Activated naive CD8-positive, alpha-beta T cell treated with anti-CD3 and anti-CD28 coated beads, Interleukin-2, amount 50 U/mL, for 24 hours (primary cell): ENCODE measurements around the gene CDH22.

Source experiments
- ATAC-seq: fragments of 150-1000 bp; cut with Tn5 transposase; one replicate; pipeline ENCODE4 v1.10.0; 2021
- DNase-seq: peaks from one replicate; pipeline ENCODE4 v3.0.0; 2021
- H3K27ac Mint-ChIP-seq: one replicate; pipeline ENCODE4 v1.8.0; 2021; ENCODE audit warnings: mild to moderate bottlenecking, mixed read lengths
- H3K27me3 Mint-ChIP-seq: one replicate; pipeline ENCODE4 v1.8.0; 2021; ENCODE audit warnings: mixed read lengths
- H3K36me3 Mint-ChIP-seq: one replicate; pipeline ENCODE4 v1.8.0; 2021; ENCODE audit warnings: low read depth, mixed read lengths
- H3K4me1 Mint-ChIP-seq: one replicate; pipeline ENCODE4 v1.8.0; 2021; ENCODE audit warnings: mixed read lengths
- H3K4me3 Mint-ChIP-seq: one replicate; pipeline ENCODE4 v1.8.0; 2021; ENCODE audit warnings: mild to moderate bottlenecking, moderate library complexity, mixed read lengths
- H3K9me3 Mint-ChIP-seq: one replicate; pipeline ENCODE4 v1.8.0; 2021; ENCODE audit warnings: mixed read lengths

Gene CDH22

DNA sequence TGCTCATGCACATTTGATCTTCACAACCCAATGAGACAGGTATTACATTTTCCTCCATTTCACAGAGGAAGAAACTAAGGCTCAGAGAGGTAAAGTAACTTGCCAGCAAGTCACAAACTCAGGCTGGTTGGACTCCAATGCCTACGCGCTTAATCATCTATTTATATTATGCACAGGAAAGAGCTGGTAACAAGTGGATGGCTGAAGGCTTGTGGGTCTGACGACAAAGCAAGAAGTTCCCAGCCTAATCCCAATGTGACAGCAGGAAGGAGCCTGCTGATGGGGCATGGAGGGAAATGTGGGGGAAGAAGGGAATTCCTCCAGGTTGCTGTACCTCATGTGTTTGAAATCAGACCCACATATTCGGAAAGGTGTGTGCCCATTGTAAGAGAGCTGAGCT, 3.9 kb downstream of the CDH22 start:
- no peak for ATAC-seq

GRCh38 chr20:46303176-46303956, 4.9 kb downstream of the CDH22 start:
- Mint-ChIP-seq H3K36me3 (no peaks in the 10 kb centered on the region), H3K27me3 (peaks cover 41% of the 10 kb centered on the region), H3K4me3 (no peak overlapping the region), H3K27ac (no peak overlapping the region), H3K4me1 (no peaks in the 10 kb centered on the region), H3K9me3 (no peaks in the 10 kb centered on the region)
- no peak for DNase-seq
- ATAC-seq: no peak

More for the DNA sequence above, 3.9 kb downstream of the CDH22 start:
- Mint-ChIP-seq H3K27me3 (peaks cover 43% of the 10 kb centered on the region), H3K36me3 (no peaks in the 10 kb centered on the region), H3K9me3 (no peaks in the 10 kb centered on the region), H3K4me1 (peaks cover 2% of the 10 kb centered on the region), H3K27ac (no peak overlapping the region), H3K4me3 (no peak overlapping the region)
- DNase-seq: no peak

GRCh38 chr20:46302106-46302505, 6.2 kb downstream of the CDH22 start:
- Mint-ChIP-seq H3K27me3 (peaks cover 43% of the 10 kb centered on the region), H3K27ac (no peak overlapping the region), H3K4me3 (no peak overlapping the region), H3K9me3 (no peaks in the 10 kb centered on the region), H3K36me3 (no peaks in the 10 kb centered on the region), H3K4me1 (no peaks in the 10 kb centered on the region)
- no peak for DNase-seq
- ATAC-seq: no peak

DNA sequence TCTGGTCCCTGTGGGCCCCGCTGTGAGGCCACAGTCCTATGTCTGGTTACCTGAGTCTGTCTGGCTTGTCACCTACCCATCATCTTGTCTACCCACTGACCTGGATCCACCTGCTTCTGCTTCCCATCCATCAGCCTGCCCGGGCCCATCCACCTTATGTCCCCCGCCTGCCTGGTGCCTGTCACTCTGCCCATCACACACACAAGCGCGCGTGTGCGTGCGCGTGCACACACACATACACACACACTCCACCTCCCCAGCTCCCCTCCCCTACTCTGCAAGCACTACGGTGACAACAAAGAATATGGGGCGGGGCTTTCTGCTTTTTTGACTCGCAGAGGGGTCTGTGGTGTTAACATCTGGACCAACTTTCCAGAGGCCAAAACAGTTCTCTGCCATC, 8.0 kb downstream of the CDH22 start:
- H3K27ac Mint-ChIP-seq: no peak overlapping the region
- no peak for ATAC-seq
- no peaks in the 10 kb centered on the region for H3K4me1 Mint-ChIP-seq
- no peaks in the 10 kb centered on the region for H3K36me3 Mint-ChIP-seq
- H3K9me3 Mint-ChIP-seq: no peaks in the 10 kb centered on the region
- H3K27me3 Mint-ChIP-seq: peaks cover 37% of the 10 kb centered on the region
- no peak overlapping the region for H3K4me3 Mint-ChIP-seq
- DNase-seq: no peak

- Mint-ChIP-seq H3K27me3 (peaks cover 32% of the 10 kb centered on the region), H3K36me3 (no peaks in the 10 kb centered on the region), H3K27ac (no peak overlapping the region), H3K9me3 (no peaks in the 10 kb centered on the region), H3K4me1 (no peaks in the 10 kb centered on the region), H3K4me3 (no peak overlapping the region)
- ATAC-seq (no peak), DNase-seq (no peak)
These were observed 9.2 kb downstream of the CDH22 start for GRCh38 chr20:46299078-46299477.

GRCh38 chr20:46298374-46298773, 9.9 kb downstream of the CDH22 start:
- H3K4me3 Mint-ChIP-seq: no peak overlapping the region
- no peak for ATAC-seq
- H3K36me3 Mint-ChIP-seq: no peaks in the 10 kb centered on the region
- no peaks in the 10 kb centered on the region for H3K4me1 Mint-ChIP-seq
- DNase-seq: no peak
- H3K27me3 Mint-ChIP-seq: peaks cover 29% of the 10 kb centered on the region
- H3K9me3 Mint-ChIP-seq: no peaks in the 10 kb centered on the region
- H3K27ac Mint-ChIP-seq: no peak overlapping the region

DNA sequence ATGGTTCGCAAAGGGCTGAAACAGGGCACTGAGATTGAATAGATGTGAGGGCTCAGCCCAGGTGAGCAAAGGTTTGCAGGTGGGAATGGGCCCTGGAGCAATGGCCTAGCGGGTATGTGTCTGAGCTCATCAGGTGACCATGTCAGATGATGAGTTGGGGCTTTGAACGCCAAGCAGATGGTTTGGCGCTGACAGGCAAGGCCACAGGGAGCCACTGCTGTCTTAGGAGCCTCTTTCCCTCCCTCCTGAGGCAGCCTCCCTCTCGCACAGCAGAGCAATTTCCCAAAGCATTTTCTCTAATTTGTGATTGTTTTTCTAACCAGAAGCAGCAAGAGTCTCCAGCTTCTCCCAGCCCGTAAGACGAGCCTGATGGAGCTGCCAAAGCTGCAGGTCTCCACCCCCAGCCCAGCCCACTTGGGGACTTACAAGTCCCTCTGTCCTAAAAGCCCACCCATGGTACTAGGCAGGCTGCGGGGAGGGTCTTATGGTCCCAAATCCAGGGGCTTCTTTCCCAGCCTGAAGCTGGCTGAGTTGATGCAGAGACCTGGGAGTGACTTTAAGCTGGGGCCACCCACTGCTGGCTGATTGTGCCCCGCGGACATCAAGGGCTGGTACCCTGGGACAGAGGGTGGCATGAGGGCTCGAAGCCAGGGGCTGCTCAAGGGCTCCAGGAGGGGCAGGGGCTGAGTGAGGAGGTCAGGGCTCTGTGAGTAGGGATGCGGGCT, 11.6 kb downstream of the CDH22 start:
- Mint-ChIP-seq H3K27ac (no peak overlapping the region), H3K36me3 (no peaks in the 10 kb centered on the region), H3K4me1 (no peaks in the 10 kb centered on the region), H3K27me3 (peaks cover 30% of the 10 kb centered on the region), H3K4me3 (no peak overlapping the region), H3K9me3 (no peaks in the 10 kb centered on the region)
- ATAC-seq (no peak), DNase-seq (no peak)

- Mint-ChIP-seq H3K4me3 (no peak overlapping the region), H3K4me1 (no peaks in the 10 kb centered on the region), H3K27ac (no peak overlapping the region), H3K9me3 (no peaks in the 10 kb centered on the region), H3K27me3 (peaks cover 24% of the 10 kb centered on the region), H3K36me3 (no peaks in the 10 kb centered on the region)
- DNase-seq: no peak
- no peak for ATAC-seq
These were observed 15.2 kb downstream of the CDH22 start for GRCh38 chr20:46293084-46293483.

DNA sequence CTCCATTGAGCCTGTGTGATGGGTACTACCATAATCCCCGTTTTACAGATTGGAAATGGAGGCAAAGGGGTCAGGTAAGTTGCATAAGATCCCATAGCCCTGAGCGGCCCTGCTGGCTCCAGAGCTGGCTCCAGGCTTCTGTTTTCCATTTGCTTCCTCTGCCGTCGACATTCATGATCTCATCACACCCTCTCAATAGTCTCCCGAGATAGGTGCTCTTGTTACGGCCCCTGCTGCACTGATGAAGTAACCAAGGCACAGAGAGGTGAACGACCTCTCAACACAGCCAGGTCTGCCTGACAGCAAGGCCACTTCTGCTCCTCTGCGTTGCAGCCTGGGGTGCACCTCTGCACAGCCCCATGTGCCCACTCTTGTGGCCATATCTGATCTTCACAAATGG, 16.9 kb downstream of the CDH22 start:
- Mint-ChIP-seq H3K4me3 (no peak overlapping the region), H3K27me3 (peaks cover 21% of the 10 kb centered on the region), H3K9me3 (no peaks in the 10 kb centered on the region), H3K4me1 (no peaks in the 10 kb centered on the region), H3K27ac (no peak overlapping the region), H3K36me3 (no peaks in the 10 kb centered on the region)
- ATAC-seq (peak; percentile 28), DNase-seq (no peak)

GRCh38 chr20:46289432-46289831, 18.9 kb downstream of the CDH22 start:
- Mint-ChIP-seq H3K4me1 (no peaks in the 10 kb centered on the region), H3K27ac (no peak overlapping the region), H3K9me3 (no peaks in the 10 kb centered on the region), H3K36me3 (no peaks in the 10 kb centered on the region), H3K27me3 (peaks cover 26% of the 10 kb centered on the region), H3K4me3 (no peak overlapping the region)
- no peak for DNase-seq
- ATAC-seq: no peak

GRCh38 chr20:46286977-46287376, 21.3 kb downstream of the CDH22 start:
- H3K4me3 Mint-ChIP-seq: no peak overlapping the region
- no peak overlapping the region for H3K27ac Mint-ChIP-seq
- H3K27me3 Mint-ChIP-seq: peaks cover 18% of the 10 kb centered on the region
- H3K36me3 Mint-ChIP-seq: no peaks in the 10 kb centered on the region
- H3K4me1 Mint-ChIP-seq: no peaks in the 10 kb centered on the region
- ATAC-seq (no peak), DNase-seq (no peak)
- no peaks in the 10 kb centered on the region for H3K9me3 Mint-ChIP-seq

DNA sequence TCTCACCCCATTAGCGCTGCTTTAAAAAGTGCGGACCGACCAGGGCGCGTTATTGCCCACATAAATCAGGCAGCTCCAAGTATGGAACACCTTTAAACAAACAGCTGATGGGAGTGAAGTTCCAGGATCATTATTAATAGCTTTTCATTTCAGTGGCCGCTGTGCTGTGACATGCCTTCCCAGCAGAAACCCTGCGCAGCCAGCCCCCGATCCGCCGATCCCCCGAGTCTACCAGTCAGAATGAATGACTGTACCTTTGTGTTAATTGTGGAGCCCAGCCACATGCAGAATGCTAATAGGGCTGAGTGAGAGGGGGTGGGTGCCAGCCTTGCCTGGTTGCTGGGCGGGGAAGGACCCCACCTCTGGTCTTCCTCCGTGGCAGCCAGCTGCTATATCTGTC, 21.9 kb downstream of the CDH22 start:
- Mint-ChIP-seq H3K36me3 (no peaks in the 10 kb centered on the region), H3K27ac (no peak overlapping the region), H3K9me3 (no peaks in the 10 kb centered on the region), H3K4me3 (no peak overlapping the region), H3K4me1 (no peaks in the 10 kb centered on the region), H3K27me3 (peaks cover 14% of the 10 kb centered on the region)
- DNase-seq (no peak), ATAC-seq (no peak)

GRCh38 chr20:46285740-46286139, 22.6 kb downstream of the CDH22 start:
- H3K27me3 Mint-ChIP-seq: peaks cover 19% of the 10 kb centered on the region
- no peak overlapping the region for H3K4me3 Mint-ChIP-seq
- H3K27ac Mint-ChIP-seq: no peak overlapping the region
- DNase-seq: no peak
- no peaks in the 10 kb centered on the region for H3K4me1 Mint-ChIP-seq
- no peak for ATAC-seq
- no peaks in the 10 kb centered on the region for H3K9me3 Mint-ChIP-seq
- no peaks in the 10 kb centered on the region for H3K36me3 Mint-ChIP-seq

GRCh38 chr20:46285072-46285471, 23.2 kb downstream of the CDH22 start:
- DNase-seq (no peak), ATAC-seq (no peak)
- Mint-ChIP-seq H3K36me3 (no peaks in the 10 kb centered on the region), H3K4me3 (no peak overlapping the region), H3K9me3 (no peaks in the 10 kb centered on the region), H3K27me3 (peaks cover 22% of the 10 kb centered on the region), H3K27ac (no peak overlapping the region), H3K4me1 (no peaks in the 10 kb centered on the region)

DNA sequence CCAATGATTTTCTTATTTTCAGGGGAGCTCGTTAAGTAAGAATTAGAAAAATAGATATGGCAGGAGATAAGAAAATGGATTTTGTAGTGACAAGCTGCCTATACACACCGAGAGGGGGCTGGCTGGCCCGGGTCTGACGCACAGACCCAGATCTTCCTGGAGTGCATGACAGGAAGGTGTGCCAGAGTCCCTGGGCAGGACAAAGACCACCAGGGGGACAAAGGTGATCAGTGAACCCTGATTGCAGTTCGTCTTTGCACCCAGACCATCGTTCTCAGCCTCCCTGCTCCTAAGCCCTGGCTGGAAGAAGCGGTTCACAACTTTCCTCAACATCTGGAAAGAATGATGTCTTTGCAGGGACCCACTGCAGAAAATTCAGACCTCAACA, 24.3 kb downstream of the CDH22 start:
- Mint-ChIP-seq H3K27ac (no peak overlapping the region), H3K9me3 (no peaks in the 10 kb centered on the region), H3K4me1 (no peaks in the 10 kb centered on the region), H3K36me3 (no peaks in the 10 kb centered on the region), H3K27me3 (peaks cover 27% of the 10 kb centered on the region), H3K4me3 (no peak overlapping the region)
- ATAC-seq: no peak
- DNase-seq: no peak
